ENCODE data around the gene LONP1. TPM values are rescaled to one million over a fixed set of nuclear protein-coding genes. Genes with fewer than 3 reads are reported as not detected.
"Not testable (repeated sequence)": the region's sequence is repeated elsewhere in the genome, so short reads cannot be mapped to it uniquely, and the experiment has no call there.

Gene LONP1
- total and polyA plus RNA-seq, 9 donors, result 34.9 to 63.9 (median 52.9) TPM

DNA sequence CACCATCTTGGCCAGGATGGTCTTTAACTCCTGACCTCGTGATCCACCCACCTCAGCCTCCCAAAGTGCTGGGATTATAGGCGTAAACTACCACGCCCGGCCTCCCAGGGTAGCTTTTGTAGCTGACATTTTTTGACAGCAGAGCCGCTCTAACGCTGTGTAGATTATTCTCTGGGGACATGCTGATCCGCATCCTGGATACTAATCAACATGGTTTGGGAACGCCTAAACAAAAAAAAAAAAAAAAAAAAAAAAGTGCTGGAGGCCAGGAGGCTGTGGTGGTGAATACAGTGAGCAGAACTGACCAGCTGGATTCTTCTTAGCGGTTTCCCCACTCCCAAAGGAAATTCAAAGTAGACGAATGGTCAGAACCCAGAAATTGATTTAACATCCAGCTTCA is 5.1 kb downstream of the LONP1 start:
- H3K27ac ChIP-seq (ENCODE audit: low read length), result no peak overlapping the region
- peaks cover 47% of the 10 kb centered on the region for H3K36me3 ChIP-seq (ENCODE audit: control insufficient read depth, insufficient read depth, low read length)
- H3K4me3 ChIP-seq (ENCODE audit: low read length), result no peak overlapping the region
- 67% methylated on average over 1 of the region's 10 CpGs for WGBS (ENCODE audit: insufficient coverage)
- H3K4me1 ChIP-seq (ENCODE audit: control insufficient read depth, insufficient read depth, low read length), result peaks cover 17% of the 10 kb centered on the region
- no peaks in the 10 kb centered on the region for H3K9me3 ChIP-seq (replicated peaks; ENCODE audit: control insufficient read depth, low read depth, low read length)
- H3K27me3 ChIP-seq (ENCODE audit: control insufficient read depth, insufficient read depth, low read length), result no peaks in the 10 kb centered on the region
- no peak for DNase-seq

DNA sequence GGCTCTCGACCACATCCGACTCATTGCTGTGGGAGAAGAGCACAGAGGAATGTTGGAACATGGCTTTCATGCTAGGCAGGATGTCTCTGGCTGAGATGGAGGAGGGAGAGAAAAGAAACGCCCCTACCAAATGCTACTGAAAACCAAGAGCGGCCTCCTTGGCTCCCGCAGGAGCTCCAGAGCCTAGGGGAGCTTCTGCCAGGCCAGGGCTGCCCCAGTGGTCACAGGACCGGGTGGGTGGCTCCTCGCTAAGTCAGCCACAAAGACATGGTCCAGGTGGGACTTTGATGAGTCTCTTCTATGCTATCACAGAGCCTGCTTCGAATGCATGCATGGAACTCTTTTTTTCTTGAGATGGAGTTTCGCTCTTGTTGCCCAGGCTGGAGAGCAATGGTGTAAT is 6.7 kb downstream of the LONP1 start:
- WGBS (ENCODE audit: insufficient coverage), result 93% methylated on average over 8 of the region's 9 CpGs
- Histone ChIP-seq H3K27ac (ENCODE audit: low read length) (no peak overlapping the region), H3K36me3 (ENCODE audit: control insufficient read depth, insufficient read depth, low read length) (peaks cover 57% of the 10 kb centered on the region), H3K4me1 (ENCODE audit: control insufficient read depth, insufficient read depth, low read length) (peaks cover 4% of the 10 kb centered on the region), H3K4me3 (ENCODE audit: low read length) (no peak overlapping the region), H3K9me3 (replicated peaks; ENCODE audit: control insufficient read depth, low read depth, low read length) (no peaks in the 10 kb centered on the region), H3K27me3 (ENCODE audit: control insufficient read depth, insufficient read depth, low read length) (no peaks in the 10 kb centered on the region)
- no peak for DNase-seq

DNA sequence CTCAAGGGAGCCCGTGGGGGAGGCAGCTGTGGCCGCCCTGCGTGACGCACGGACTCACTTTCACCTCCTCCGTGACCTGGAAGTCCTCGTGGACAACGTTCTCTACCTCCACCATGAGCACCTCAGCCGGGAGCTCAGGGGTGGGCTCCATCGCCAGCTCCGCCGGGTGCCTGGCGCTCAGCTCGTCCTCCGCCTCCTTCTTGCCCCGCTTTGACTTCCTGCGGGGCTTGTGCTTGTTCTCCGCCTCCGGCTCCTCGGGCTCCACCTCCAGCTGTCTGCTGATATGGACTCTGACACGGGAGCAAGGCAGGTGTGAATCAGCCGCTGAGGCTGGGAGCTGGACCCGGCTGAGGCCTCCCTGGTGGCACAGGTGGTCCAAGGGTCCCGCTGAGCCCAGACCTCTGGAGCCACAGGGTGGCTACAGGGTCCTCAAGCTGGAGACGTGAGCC is 8.2 kb downstream of the LONP1 start:
- H3K27ac ChIP-seq (ENCODE audit: low read length), result no peak overlapping the region
- H3K4me1 ChIP-seq (ENCODE audit: control insufficient read depth, insufficient read depth, low read length), result no peaks in the 10 kb centered on the region
- peaks cover 67% of the 10 kb centered on the region for H3K36me3 ChIP-seq (ENCODE audit: control insufficient read depth, insufficient read depth, low read length)
- H3K4me3 ChIP-seq (ENCODE audit: low read length), result no peak overlapping the region
- H3K27me3 ChIP-seq (ENCODE audit: control insufficient read depth, insufficient read depth, low read length), result no peaks in the 10 kb centered on the region
- H3K9me3 ChIP-seq (replicated peaks; ENCODE audit: control insufficient read depth, low read depth, low read length), result no peaks in the 10 kb centered on the region
- 91% methylated on average over 24 of the region's 25 CpGs for WGBS (ENCODE audit: insufficient coverage)
- no peak for DNase-seq

DNA sequence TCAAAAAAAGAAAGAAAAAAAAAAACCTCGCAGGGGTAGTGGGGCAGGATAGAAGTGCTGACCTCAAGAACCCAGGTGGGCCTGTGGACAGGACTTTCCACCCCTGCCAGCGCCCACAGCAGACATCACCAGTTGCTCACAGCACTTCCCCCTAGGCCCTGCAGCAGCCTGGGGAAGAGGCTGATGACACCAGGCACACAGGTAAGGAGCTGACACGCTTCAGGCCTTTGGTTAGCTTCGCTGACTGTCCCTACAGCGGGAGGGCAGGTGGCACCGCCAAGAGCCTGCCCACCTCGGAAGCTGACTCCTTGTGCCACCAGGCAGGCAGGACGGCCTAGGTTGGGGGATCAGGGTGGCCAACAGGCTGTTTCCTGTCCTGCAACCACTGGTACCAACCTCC is 8.9 kb downstream of the LONP1 start:
- no peaks in the 10 kb centered on the region for H3K4me1 ChIP-seq (ENCODE audit: control insufficient read depth, insufficient read depth, low read length)
- no peaks in the 10 kb centered on the region for H3K27me3 ChIP-seq (ENCODE audit: control insufficient read depth, insufficient read depth, low read length)
- no peak for DNase-seq
- H3K9me3 ChIP-seq (replicated peaks; ENCODE audit: control insufficient read depth, low read depth, low read length), result no peaks in the 10 kb centered on the region
- H3K27ac ChIP-seq (ENCODE audit: low read length), result no peak overlapping the region
- H3K36me3 ChIP-seq (ENCODE audit: control insufficient read depth, insufficient read depth, low read length), result peaks cover 73% of the 10 kb centered on the region
- WGBS (ENCODE audit: insufficient coverage), result 94% methylated on average over 5 of the region's 8 CpGs
- H3K4me3 ChIP-seq (ENCODE audit: low read length), result no peak overlapping the region

DNA sequence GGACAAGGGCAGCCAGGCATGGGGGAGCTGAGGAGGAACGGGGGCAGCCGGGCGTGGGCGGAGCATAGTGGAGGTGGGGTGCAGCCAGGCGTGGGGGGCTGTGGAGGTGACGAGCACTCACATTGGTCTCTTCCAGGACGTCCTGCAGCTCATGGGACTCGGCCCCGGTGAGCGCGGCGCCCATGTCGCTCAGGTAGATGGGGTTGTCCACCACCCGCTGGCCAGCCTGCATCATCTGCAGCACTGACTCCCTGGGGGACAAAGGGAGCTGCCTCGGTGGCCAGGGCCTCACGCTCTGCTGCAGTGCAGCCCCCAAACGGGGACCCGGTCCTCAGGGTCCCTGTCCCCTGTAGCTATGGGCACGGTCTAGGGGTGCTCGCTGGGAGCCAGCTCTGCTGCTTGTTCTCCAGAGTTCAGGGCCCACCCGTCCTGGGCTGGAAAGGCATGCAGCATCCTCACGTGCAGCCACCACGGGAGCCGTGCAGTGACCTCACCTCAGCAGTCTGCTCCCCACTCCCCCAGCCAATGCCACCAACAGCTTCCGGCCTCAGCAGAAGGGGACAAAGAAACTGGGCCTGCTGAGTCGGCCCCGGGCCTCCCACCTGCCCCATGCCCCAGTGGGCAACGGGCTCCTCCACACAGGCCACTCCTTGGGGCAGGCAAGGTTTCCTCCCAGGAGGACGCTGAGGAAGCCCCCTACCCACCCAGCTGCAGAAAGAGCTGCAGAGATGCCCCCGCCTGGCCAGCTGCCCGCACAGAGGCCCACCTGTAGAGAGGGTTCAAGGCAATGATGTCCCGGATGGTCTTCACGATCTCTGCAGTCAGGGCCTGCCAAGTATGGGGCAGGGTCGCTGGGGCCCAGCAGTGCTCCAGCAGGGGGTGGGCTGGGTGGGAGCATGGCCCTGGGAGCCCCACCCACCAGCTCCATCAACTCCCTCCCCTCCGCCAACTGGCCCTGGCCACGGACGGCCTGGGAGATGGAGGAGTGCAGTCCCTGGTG is 12.1 kb downstream of the LONP1 start:
- 90% methylated on average over 30 of the region's 37 CpGs for WGBS (ENCODE audit: insufficient coverage)
- no peak overlapping the region for H3K27ac ChIP-seq (ENCODE audit: low read length)

DNA sequence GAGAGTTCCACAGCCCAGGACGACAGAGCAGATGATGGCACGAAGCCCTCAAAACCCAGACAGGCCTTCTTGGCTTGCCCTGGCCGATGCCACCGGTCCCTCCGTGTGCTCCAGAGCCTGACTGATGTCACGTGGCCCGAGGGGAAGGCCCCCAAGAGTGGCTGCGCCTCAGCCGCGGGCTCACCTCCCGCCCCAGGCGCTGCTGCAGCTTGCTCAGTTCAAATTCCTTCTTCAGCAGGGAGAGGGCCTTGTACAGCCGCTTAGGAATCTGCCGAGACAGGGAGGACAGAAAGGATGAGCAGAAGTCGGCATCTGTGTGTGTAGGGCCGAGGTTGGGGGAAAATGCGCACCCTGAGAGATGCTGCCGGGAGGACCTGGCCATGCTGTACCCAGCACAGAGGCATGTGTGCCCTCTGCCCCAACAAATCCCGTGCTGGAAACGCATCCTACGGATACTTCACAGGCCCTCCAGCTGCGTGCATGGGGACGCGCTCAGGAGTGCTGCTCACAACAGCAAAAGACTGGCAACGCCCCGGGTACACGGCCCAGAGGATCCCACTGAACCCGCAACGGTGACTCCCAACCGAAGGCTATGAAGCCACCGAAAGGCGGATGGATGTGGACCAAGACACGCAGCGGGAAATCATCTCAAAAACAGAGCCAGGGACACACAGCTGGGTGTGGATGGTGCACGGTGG is 12.9 kb downstream of the LONP1 start:
- H3K4me3 ChIP-seq (ENCODE audit: low read length), result no peak overlapping the region
- DNase-seq, result no peak
- no peaks in the 10 kb centered on the region for H3K9me3 ChIP-seq (replicated peaks; ENCODE audit: control insufficient read depth, low read depth, low read length)
- peaks cover 81% of the 10 kb centered on the region for H3K36me3 ChIP-seq (ENCODE audit: control insufficient read depth, insufficient read depth, low read length)
- 96% methylated on average over 35 of the region's 35 CpGs for WGBS (ENCODE audit: insufficient coverage)
- no peaks in the 10 kb centered on the region for H3K27me3 ChIP-seq (ENCODE audit: control insufficient read depth, insufficient read depth, low read length)
- H3K4me1 ChIP-seq (ENCODE audit: control insufficient read depth, insufficient read depth, low read length), result no peaks in the 10 kb centered on the region
- H3K27ac ChIP-seq (ENCODE audit: low read length), result no peak overlapping the region

More for the DNA sequence above, 12.1 kb downstream of the LONP1 start:
- H3K4me1 ChIP-seq (ENCODE audit: control insufficient read depth, insufficient read depth, low read length), result no peaks in the 10 kb centered on the region
- H3K9me3 ChIP-seq (replicated peaks; ENCODE audit: control insufficient read depth, low read depth, low read length), result no peaks in the 10 kb centered on the region
- H3K27me3 ChIP-seq (ENCODE audit: control insufficient read depth, insufficient read depth, low read length), result no peaks in the 10 kb centered on the region
- H3K4me3 ChIP-seq (ENCODE audit: low read length), result no peak overlapping the region
- peaks cover 89% of the 10 kb centered on the region for H3K36me3 ChIP-seq (ENCODE audit: control insufficient read depth, insufficient read depth, low read length)
- DNase-seq, result no peak

DNA sequence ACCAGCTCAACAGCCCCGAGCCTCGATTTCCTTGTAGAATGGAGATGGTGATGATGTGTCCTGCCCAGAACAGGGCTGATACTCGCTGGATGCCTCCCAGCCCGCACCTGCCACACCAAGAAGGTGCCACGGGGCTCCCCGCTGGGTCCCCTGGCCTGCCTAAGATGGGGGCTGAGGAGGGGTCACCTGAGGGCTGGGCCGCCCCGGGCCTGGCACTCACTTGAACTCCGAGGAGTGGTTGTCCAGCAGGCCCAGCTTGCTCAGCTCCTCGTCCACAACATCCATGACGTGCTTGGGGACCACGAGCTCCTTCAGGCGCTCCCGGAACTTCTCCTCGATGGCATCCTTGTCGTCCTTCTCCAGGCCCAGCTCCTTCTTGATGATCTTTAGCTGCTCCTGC is 14.4 kb downstream of the LONP1 start:
- peaks cover 71% of the 10 kb centered on the region for H3K36me3 ChIP-seq (ENCODE audit: control insufficient read depth, insufficient read depth, low read length)
- no peaks in the 10 kb centered on the region for H3K27me3 ChIP-seq (ENCODE audit: control insufficient read depth, insufficient read depth, low read length)
- H3K4me1 ChIP-seq (ENCODE audit: control insufficient read depth, insufficient read depth, low read length), result no peaks in the 10 kb centered on the region
- H3K9me3 ChIP-seq (replicated peaks; ENCODE audit: control insufficient read depth, low read depth, low read length), result no peaks in the 10 kb centered on the region
- H3K27ac ChIP-seq (ENCODE audit: low read length), result no peak overlapping the region
- DNase-seq, result no peak
- WGBS (ENCODE audit: insufficient coverage), result 86% methylated on average over 15 of the region's 16 CpGs
- no peak overlapping the region for H3K4me3 ChIP-seq (ENCODE audit: low read length)

DNA sequence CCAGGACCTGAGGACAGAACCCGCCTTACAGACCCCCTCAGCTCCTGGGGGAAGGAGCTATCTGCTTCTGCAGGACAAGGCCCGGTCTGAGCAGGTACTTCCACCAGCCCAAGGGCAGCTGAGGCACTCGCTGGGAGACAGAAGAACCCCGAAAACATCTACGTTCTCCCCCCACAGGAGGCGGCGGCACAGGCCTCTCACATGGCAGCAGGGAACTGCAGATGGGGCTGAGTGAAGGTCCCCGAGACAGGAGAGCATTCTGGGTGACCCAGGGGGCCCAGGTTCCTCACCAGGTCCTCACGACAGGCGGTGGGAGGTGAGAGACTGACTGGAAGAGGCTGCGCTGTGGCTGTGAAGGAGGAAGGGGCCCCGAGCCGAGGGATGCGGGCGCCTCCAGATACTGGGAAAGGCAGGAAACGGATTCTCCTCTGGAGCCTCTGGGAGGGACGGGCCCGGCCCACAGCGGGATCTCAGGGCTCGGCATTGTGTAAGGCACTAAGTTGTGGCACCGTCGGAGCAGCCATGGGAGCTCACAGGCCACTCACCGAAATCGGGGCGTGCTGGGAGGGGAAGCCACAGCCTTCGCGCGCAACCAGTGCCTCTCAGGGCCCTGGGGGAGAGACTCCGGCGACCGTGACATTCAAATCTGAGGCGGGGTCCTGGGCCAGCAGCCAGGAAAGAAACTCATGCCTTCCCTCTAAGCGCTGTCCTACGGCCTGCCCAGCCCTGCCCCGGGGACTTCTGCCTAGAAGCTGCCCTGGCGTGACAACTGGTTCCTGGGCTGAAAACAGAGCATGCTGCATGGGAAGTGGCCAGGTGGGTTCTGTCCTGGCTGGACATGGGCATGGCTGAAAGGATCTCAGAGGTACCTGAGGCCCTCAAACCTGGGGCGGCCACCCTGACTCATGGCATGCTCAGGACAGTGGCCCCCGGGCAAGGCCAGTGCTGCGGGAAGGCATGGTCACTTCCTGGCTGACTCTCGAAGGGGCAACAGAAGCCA is 15.8 kb downstream of the LONP1 start:
- no peak overlapping the region for H3K27ac ChIP-seq (ENCODE audit: low read length)
- H3K27me3 ChIP-seq (ENCODE audit: control insufficient read depth, insufficient read depth, low read length), result no peaks in the 10 kb centered on the region
- no peaks in the 10 kb centered on the region for H3K4me1 ChIP-seq (ENCODE audit: control insufficient read depth, insufficient read depth, low read length)
- no peaks in the 10 kb centered on the region for H3K9me3 ChIP-seq (replicated peaks; ENCODE audit: control insufficient read depth, low read depth, low read length)
- no peak for DNase-seq
- H3K36me3 ChIP-seq (ENCODE audit: control insufficient read depth, insufficient read depth, low read length), result peaks cover 70% of the 10 kb centered on the region
- WGBS (ENCODE audit: insufficient coverage), result 93% methylated on average over 37 of the region's 40 CpGs
- no peak overlapping the region for H3K4me3 ChIP-seq (ENCODE audit: low read length)

DNA sequence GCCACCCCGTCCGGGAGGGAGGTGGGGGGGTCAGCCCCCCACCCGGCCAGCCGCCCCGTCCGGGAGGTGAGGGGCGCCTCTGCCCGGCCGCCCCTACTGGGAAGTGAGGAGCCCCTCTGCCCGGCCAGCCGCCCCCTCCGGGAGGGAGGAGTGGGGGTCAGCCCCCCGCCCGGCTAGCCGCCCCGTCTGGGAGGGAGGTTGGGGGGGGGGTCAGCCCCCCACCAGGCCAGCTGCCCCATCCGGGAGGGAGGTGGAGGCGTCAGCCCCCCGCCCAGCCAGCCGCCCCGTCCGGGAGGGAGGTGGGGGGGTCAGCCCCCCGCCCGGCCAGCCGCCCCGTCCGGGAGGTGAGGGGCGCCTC is 17.9 kb downstream of the LONP1 start:
- not testable (repeated sequence) for H3K27me3 ChIP-seq (ENCODE audit: control insufficient read depth, insufficient read depth, low read length); H3K4me1 ChIP-seq (ENCODE audit: control insufficient read depth, insufficient read depth, low read length); H3K4me3 ChIP-seq (ENCODE audit: low read length); H3K27ac ChIP-seq (ENCODE audit: low read length); DNase-seq; H3K9me3 ChIP-seq (replicated peaks; ENCODE audit: control insufficient read depth, low read depth, low read length)
- H3K36me3 ChIP-seq (ENCODE audit: control insufficient read depth, insufficient read depth, low read length), result peaks cover 64% of the 10 kb centered on the region
- WGBS (ENCODE audit: insufficient coverage), result 88% methylated on average over 5 of the region's 28 CpGs

All from muscle of leg (tissue), 11 donors.